HG02642 (cell line): Measurements from ENCODE around the gene CSNK1A1L.
A peak's percentile ranks its signal among the peaks of the same experiment; 100 is the strongest.

Experiments
- ATAC-seq: cut with Tn5 transposase; IDR thresholded peaks from one replicate; pipeline ENCODE4 v1.9.1; 2021; ENCODE audit warnings: mild to moderate bottlenecking; ENCODE audit not compliant: unreplicated experiment, poor library complexity

The CSNK1A1L gene

GRCh38 chr13:37107868-37108267 is 2.4 kb upstream of the CSNK1A1L start:
- ATAC-seq, result no peak

GRCh38 chr13:37107456-37107855 is 2.0 kb upstream of the CSNK1A1L start:
- ATAC-seq, result no peak

GRCh38 chr13:37106642-37107041 is 1.2 kb upstream of the CSNK1A1L start:
- no peak for ATAC-seq

- ATAC-seq, result no peak
Observed at GRCh38 chr13:37102896-37103295, 2.6 kb downstream of the CSNK1A1L start.

- ATAC-seq, result no peak
Observed at GRCh38 chr13:37101201-37101600, 4.3 kb downstream of the CSNK1A1L start.

GRCh38 chr13:37100731-37101130 is 4.7 kb downstream of the CSNK1A1L start:
- ATAC-seq, result no peak

GRCh38 chr13:37097076-37097475 is 8.4 kb downstream of the CSNK1A1L start:
- ATAC-seq, result no peak

GRCh38 chr13:37094840-37095239 is 10.6 kb downstream of the CSNK1A1L start:
- no peak for ATAC-seq

GRCh38 chr13:37094099-37094498 is 11.4 kb downstream of the CSNK1A1L start:
- ATAC-seq, result no peak

GRCh38 chr13:37091835-37092234 is 13.6 kb downstream of the CSNK1A1L start:
- no peak for ATAC-seq

- ATAC-seq, result no peak
Observed at GRCh38 chr13:37090912-37091311, 14.6 kb downstream of the CSNK1A1L start.

- no peak for ATAC-seq
Observed at GRCh38 chr13:37089495-37089894, 16.0 kb downstream of the CSNK1A1L start.

- no peak for ATAC-seq
Observed at GRCh38 chr13:37087486-37087885, 18.0 kb downstream of the CSNK1A1L start.

- no peak for ATAC-seq
Observed at GRCh38 chr13:37085606-37086005, 19.9 kb downstream of the CSNK1A1L start.

- ATAC-seq, result no peak
Observed at GRCh38 chr13:37076818-37077217, 28.6 kb downstream of the CSNK1A1L start.

GRCh38 chr13:37075164-37075563 is 30.3 kb downstream of the CSNK1A1L start:
- ATAC-seq, result no peak

- ATAC-seq, result no peak
Observed at GRCh38 chr13:37074703-37075102, 30.8 kb downstream of the CSNK1A1L start.

GRCh38 chr13:37072024-37072423 is 33.4 kb downstream of the CSNK1A1L start:
- no peak for ATAC-seq

- no peak for ATAC-seq
Observed at GRCh38 chr13:37070956-37071355, 34.5 kb downstream of the CSNK1A1L start.

GRCh38 chr13:37070145-37070695 is 35.2 kb downstream of the CSNK1A1L start:
- no peak for ATAC-seq

- ATAC-seq, result no peak
Observed at GRCh38 chr13:37069597-37070103, 35.8 kb downstream of the CSNK1A1L start.

- ATAC-seq, result no peak
Observed at GRCh38 chr13:37068962-37069361, 36.5 kb downstream of the CSNK1A1L start.

GRCh38 chr13:37067874-37068273 is 37.6 kb downstream of the CSNK1A1L start:
- peak; percentile 52 for ATAC-seq
